Liver (tissue), 9 donors: ENCODE data around the gene AFP. TPM values are rescaled to one million over a fixed set of nuclear protein-coding genes. Genes with fewer than 3 reads are reported as not detected.

Source experiments
- DNase-seq: peaks from one replicate; pipeline ENCODE4 v3.0.0-alpha.2; 2017; ENCODE audit warnings: low spot score
- H3K27ac ChIP-seq, 2 donors: one replicate each; pipeline ENCODE4 v1.7.0; 2013; ENCODE audit warnings: inconsistent platforms in 2 of 2, low read length in 2 of 2, control low read depth in 1 of 2, low read depth in 1 of 2, mild to moderate bottlenecking in 1 of 2
- H3K27me3 ChIP-seq, 4 donors: one replicate each; pipeline versions ENCODE4 v1.6.1 to v1.7.0; 2013; ENCODE audit warnings: low read length in 3 of 4, inconsistent platforms in 1 of 4, mild to moderate bottlenecking in 1 of 4, moderate library complexity in 1 of 4; ENCODE audit not compliant: control insufficient read depth in 4 of 4, insufficient read depth in 4 of 4
- H3K36me3 ChIP-seq, 4 donors: one replicate each; pipeline versions ENCODE4 v1.6.1 to v1.7.0; 2013; ENCODE audit warnings: low read length in 3 of 4, mild to moderate bottlenecking in 3 of 4, low read depth in 1 of 4, moderate library complexity in 1 of 4; ENCODE audit not compliant: control insufficient read depth in 4 of 4, insufficient read depth in 3 of 4
- H3K4me1 ChIP-seq, 4 donors: one replicate each; pipeline versions ENCODE4 v1.6.1 to v1.7.0; 2013; ENCODE audit warnings: low read length in 3 of 4, mild to moderate bottlenecking in 3 of 4, moderate library complexity in 1 of 4; ENCODE audit not compliant: control insufficient read depth in 4 of 4, insufficient read depth in 4 of 4
- H3K4me3 ChIP-seq, 3 donors: one replicate each; pipeline versions ENCODE4 v1.6.1 to v1.7.0; 2013; ENCODE audit warnings: low read length in 3 of 3, control low read depth in 1 of 3, low read depth in 1 of 3, mild to moderate bottlenecking in 1 of 3
- H3K9ac ChIP-seq, 2 donors: one replicate each; pipeline ENCODE4 v1.7.0; 2013; ENCODE audit warnings: low read length in 2 of 2, mild to moderate bottlenecking in 2 of 2, moderate library complexity in 2 of 2, control low read depth in 1 of 2, low read depth in 1 of 2
- H3K9me3 ChIP-seq, 4 donors: one replicate each; pipeline versions ENCODE4 v1.6.1 to v1.7.0; 2013; ENCODE audit warnings: low read length in 3 of 4; ENCODE audit not compliant: control insufficient read depth in 4 of 4
- ATF3 ChIP-seq: IDR thresholded peaks from 2 replicates; pipeline ENCODE4 v1.6.1; 2016; ENCODE audit warnings: antibody characterized with exemption
- CTCF ChIP-seq: fragments of 150-350 bp; IDR thresholded peaks from 2 replicates; pipeline ENCODE4 v1.5.1; 2017; ENCODE audit warnings: improper control_type of control experiment, low read depth, low read length; ENCODE audit not compliant: missing input control
- EGR1 ChIP-seq, 2 donors: IDR thresholded peaks; 2 replicates each; pipeline ENCODE4 v1.6.1; 2016 to 2018; ENCODE audit warnings: antibody characterized with exemption in 2 of 2, low read depth in 2 of 2
- FOXA1 ChIP-seq: IDR thresholded peaks from 2 replicates; pipeline ENCODE4 v1.6.1; 2016; ENCODE audit warnings: antibody characterized with exemption
- FOXA2 ChIP-seq: IDR thresholded peaks from 2 replicates; pipeline ENCODE4 v1.6.1; 2016; ENCODE audit warnings: antibody characterized with exemption
- GABPA ChIP-seq, 2 donors: IDR thresholded peaks in 1 of 2; conservative IDR thresholded peaks in 1 of 2; 2 replicates each; pipeline ENCODE4 v1.6.1; 2016; ENCODE audit warnings: antibody characterized with exemption in 2 of 2, mild to moderate bottlenecking in 1 of 2, moderate library complexity in 1 of 2
- HNF4A ChIP-seq, 2 donors: conservative IDR thresholded peaks; 2 replicates each; pipeline ENCODE4 v1.6.1; 2016; ENCODE audit warnings: antibody characterized with exemption in 2 of 2, mild to moderate bottlenecking in 2 of 2
- HNF4G ChIP-seq: IDR thresholded peaks from 2 replicates; pipeline ENCODE4 v1.6.1; 2016; ENCODE audit warnings: antibody characterized with exemption
- JUND ChIP-seq, 2 donors: IDR thresholded peaks; 2 replicates each; pipeline ENCODE4 v1.6.1; 2016; ENCODE audit warnings: antibody characterized with exemption in 2 of 2
- MAX ChIP-seq: IDR thresholded peaks from 2 replicates; pipeline ENCODE4 v1.6.1; 2016; ENCODE audit warnings: antibody characterized with exemption
- RAD21 ChIP-seq, 2 donors: IDR thresholded peaks; 2 replicates each; pipeline ENCODE4 v1.6.1; 2016; ENCODE audit warnings: antibody characterized with exemption in 2 of 2, mild to moderate bottlenecking in 2 of 2
- RXRA ChIP-seq, 2 donors: IDR thresholded peaks; 2 replicates each; pipeline ENCODE4 v1.6.1; 2017 to 2018; ENCODE audit warnings: antibody characterized with exemption in 2 of 2, mild to moderate bottlenecking in 1 of 2
- SP1 ChIP-seq: IDR thresholded peaks from 2 replicates; pipeline ENCODE4 v1.6.1; 2018; ENCODE audit warnings: antibody characterized with exemption, mild to moderate bottlenecking
- TAF1 ChIP-seq: conservative IDR thresholded peaks from 2 replicates; pipeline ENCODE4 v1.6.1; 2016; ENCODE audit warnings: antibody characterized with exemption, mild to moderate bottlenecking
- YY1 ChIP-seq: IDR thresholded peaks from 2 replicates; pipeline ENCODE4 v1.6.1; 2016; ENCODE audit warnings: antibody characterized with exemption, mild to moderate bottlenecking
- WGBS: extraction: QIAGEN DNeasy Blood & Tissue Kit; methylation state at CpG from one replicate; pipeline ENCODE4 v1.1.7; 2013; 5-methylcytosine and 5-hydroxymethylcytosine counted together
- polyA plus RNA-seq, 2 donors: library from polyadenylated mRNA; stranded (reverse) in 1 of 2; unstranded in 1 of 2; fragments of 200-250 nt in 1 of 2; fragments of >200 nt in 1 of 2; fragmentation: Nextera tagmentation in 1 of 2; extraction: Ambion mirVana in 1 of 2; gene quantifications; one replicate each; pipeline versions ENCODE4 v1.2.1 to v1.2.3, GENCODE V29; 2013 to 2015
- total RNA-seq, 2 donors: library from RNA; depleted of rRNA; stranded (reverse); fragments of >200 nt; gene quantifications; one replicate each; pipeline ENCODE4 v1.2.3, GENCODE V29; 2014
- donor health status: healthy.
- donor health status: healthy.
- donor health status: healthy.
- donor health status: healthy.
- donor health status: healthy.

Gene AFP
- total and polyA plus RNA-seq, 4 donors: 1.0 to 3,875 (median 5.7) TPM

- TF ChIP-seq EGR1 (IDR thresholded peaks at IDR 0.05; ENCODE audit: low read depth in 2 of 2) (no peak), CTCF (no peak), TAF1 (no peak)
These were observed 17.6 kb downstream of the AFP start for GRCh38 chr4:73453701-73454005.

GRCh38 chr4:73454920-73455319 lies 18.9 kb downstream of the AFP start:
- Histone ChIP-seq H3K9ac (no peak overlapping the region), H3K4me3 (no peak overlapping the region), H3K36me3 (no peaks in the 10 kb centered on the region), H3K27me3 (no peaks in the 10 kb centered on the region), H3K4me1 (peaks cover 0 to 26% (median 7%) of the 10 kb centered on the region in 4 donors), H3K27ac (no peak overlapping the region), H3K9me3 (no peaks in the 10 kb centered on the region)
- WGBS: 61% methylated on average over 3 of the region's 3 CpGs
- TF ChIP-seq RXRA (IDR thresholded peaks at IDR 0.05): no peak
- no peak for TF ChIP-seq SP1
- no peak for TF ChIP-seq JUND (IDR thresholded peaks at IDR 0.05)
- no peak for DNase-seq

More at GRCh38 chr4:73453701-73454005, 17.6 kb downstream of the AFP start:
- H3K4me1 ChIP-seq: peaks cover 0 to 26% (median 8%) of the 10 kb centered on the region in 4 donors
- no peaks in the 10 kb centered on the region for H3K9me3 ChIP-seq
- no peaks in the 10 kb centered on the region for H3K27me3 ChIP-seq
- peak overlapping the region in 1 of 2 donors; percentile 67 for H3K9ac ChIP-seq
- no peak overlapping the region for H3K4me3 ChIP-seq
- no peaks in the 10 kb centered on the region for H3K36me3 ChIP-seq
- H3K27ac ChIP-seq: peak overlapping the region; percentile 48 to 64
- DNase-seq: no peak

- no peak for TF ChIP-seq HNF4A (conservative IDR thresholded peaks at IDR 0.05)
- TF ChIP-seq EGR1 (IDR thresholded peaks at IDR 0.05; ENCODE audit: low read depth in 2 of 2): no peak
- TF ChIP-seq HNF4G: no peak
- no peak for TF ChIP-seq RAD21 (IDR thresholded peaks at IDR 0.05)
- TF ChIP-seq YY1: no peak
- no peak for TF ChIP-seq FOXA1
- TF ChIP-seq GABPA (IDR thresholded peaks at IDR 0.05 in 1 of 2, conservative IDR thresholded peaks at IDR 0.05 in 1 of 2): no peak
- TF ChIP-seq ATF3: no peak
- TF ChIP-seq MAX: no peak
- TF ChIP-seq CTCF: no peak
- no peak for TF ChIP-seq JUND (IDR thresholded peaks at IDR 0.05)
- no peak for TF ChIP-seq FOXA2
- TF ChIP-seq SP1: no peak
- TF ChIP-seq TAF1: no peak
- no peak for DNase-seq
- no peaks in the 10 kb centered on the region for H3K36me3 ChIP-seq
- H3K9me3 ChIP-seq: no peaks in the 10 kb centered on the region
- H3K27ac ChIP-seq: no peak overlapping the region
- H3K4me3 ChIP-seq: no peak overlapping the region
- no peak overlapping the region for H3K9ac ChIP-seq
- no peaks in the 10 kb centered on the region for H3K27me3 ChIP-seq
- peaks cover 0 to 24% (median 7%) of the 10 kb centered on the region in 4 donors for H3K4me1 ChIP-seq
- WGBS: 85% methylated on average over 5 of the region's 5 CpGs
These were observed 20.4 kb downstream of the AFP start for GRCh38 chr4:73456177-73457022.
